ENCODE data around the gene TSPAN13.
A peak's percentile ranks its signal among the peaks of the same experiment; 100 is the strongest.

TSPAN13 gene

DNA sequence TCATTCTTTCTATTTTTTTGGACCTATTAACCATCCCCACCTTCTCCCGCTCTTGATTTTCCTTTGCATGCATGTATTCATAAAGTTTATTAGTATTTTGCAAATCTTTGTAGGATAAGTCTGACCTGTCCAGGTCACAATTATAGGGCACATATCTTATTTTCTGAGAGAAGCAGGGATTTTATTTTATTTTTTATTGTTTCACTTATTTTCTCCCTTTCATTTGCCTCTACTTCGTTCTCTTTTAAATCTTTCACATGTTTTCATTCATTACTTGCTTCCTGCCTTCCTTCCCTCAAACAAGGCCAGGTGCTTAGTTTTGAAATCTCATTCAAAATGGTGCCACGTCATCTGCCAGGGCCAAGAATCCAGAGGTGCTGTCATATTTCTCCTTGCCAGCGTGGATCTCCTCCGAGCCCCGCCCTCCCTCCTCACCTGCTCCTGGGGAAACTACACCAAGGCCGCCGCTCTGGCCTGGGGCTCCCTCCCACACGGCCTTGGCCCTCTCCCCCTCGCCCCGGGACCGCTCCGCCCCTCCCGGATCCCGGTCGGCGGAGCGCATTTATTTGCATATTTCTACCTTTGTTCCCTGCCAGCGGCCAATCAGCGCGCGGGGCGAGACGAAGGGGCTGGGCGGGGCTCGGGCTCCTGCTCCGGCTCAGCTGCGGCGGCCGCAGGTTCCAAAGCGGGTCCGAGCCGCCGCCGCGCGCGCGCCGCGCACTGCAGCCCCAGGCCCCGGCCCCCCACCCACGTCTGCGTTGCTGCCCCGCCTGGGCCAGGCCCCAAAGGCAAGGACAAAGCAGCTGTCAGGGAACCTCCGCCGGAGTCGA is at the start of gene TSPAN13:
TSPAN13 (plus strand) TSS at position 654 of the 830 bp plus-strand sequence. CDS start 213 bp downstream, outside the sequence.
- peak; percentile 84 for DNase-seq

DNA sequence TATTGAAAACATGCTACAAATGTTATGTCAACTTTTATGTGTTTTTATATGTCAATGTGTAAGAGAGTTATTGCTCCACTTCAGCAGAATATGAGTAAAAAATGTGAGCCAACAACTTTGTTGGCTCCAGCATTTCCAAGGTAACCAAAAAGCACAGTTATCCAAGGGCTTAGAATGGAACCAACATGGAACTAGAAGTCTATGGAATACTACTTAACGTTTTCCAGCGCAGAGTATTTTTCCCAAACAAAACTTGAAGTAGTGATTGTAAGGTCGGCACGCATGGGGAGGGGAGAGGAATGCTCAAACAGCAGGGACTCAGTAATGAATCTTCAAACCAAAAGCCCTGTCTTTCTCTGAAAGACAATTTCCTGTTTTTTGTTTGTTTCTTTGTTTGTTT is 45.0 kb upstream of the TSPAN13 start:
- DNase-seq: no peak

DNA sequence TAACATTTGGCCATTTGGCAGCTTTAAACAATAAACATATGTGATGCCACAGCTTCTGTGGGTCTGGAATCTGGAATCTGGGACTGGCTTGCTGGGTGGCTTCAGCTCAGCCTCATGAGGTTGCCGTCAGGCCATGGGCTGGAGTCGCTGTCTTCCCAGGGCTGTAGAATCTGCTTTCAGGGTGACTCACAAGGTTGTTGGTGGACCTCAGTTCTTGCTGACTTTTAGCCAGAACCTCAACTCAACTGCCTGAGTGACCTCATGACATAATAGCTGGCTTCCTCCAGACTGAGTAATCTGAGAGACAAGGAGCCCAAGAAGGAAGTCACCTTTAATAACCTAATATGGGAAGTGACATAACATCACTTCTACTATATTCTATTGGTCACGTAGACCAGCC is 44.6 kb upstream of the TSPAN13 start:
- DNase-seq: no peak

DNA sequence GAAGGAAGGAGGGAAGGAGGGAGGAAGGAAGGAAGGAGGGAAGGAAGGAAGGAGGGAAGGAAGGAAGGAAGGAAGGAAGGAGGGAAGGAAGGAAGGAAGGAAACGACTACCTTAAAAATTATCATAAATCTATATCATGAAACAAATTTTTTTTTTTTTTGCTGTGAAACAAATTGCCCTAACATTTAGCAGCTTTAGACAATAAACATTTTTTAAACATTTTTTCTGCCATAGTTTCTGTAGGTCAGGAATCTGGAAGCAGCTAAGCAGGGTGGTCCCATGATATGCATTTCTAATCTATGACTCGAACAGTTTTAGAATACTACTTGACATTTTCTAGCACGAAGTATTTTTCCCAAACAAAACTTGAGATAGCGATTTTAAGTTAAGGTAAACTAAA is 42.9 kb upstream of the TSPAN13 start:
- no peak for DNase-seq

DNA sequence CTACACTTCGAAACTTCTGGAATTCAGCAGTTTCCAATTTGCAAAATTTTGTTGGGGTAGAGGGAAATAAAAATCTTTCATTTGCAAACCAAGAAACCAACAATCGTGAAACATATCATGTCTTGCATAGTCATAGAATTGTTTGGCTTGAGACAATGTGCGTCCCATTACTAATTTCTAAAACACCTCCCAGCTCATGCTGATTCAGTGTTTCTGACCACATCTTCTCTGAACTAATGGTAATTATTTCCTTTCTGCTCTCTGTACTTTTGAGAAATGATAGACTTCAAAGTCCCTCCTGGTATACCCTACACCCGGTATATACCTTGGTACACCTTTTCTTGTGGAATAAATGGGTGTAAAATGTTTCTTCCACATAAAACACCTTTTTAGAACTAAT is 41.8 kb upstream of the TSPAN13 start:
- DNase-seq: no peak

DNA sequence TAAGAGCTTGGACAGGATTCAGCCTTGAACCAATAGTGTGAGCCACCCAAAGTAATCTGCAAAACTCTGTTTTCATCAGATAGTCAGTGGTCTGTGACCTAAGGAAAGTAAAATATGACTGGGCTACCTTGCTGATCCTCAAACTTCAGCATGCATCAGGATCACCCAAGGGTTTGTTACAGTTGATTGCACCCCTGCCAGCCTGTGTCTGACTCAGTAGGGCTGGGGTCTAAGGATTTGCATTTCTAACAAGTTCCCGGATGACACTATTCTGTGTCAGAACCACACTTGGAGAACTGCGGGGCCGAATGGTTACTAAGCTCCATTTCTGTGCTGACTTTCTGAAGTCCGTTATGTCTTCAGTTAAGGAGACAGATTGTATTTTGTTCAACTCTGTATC is 40.6 kb upstream of the TSPAN13 start:
- DNase-seq: no peak

DNA sequence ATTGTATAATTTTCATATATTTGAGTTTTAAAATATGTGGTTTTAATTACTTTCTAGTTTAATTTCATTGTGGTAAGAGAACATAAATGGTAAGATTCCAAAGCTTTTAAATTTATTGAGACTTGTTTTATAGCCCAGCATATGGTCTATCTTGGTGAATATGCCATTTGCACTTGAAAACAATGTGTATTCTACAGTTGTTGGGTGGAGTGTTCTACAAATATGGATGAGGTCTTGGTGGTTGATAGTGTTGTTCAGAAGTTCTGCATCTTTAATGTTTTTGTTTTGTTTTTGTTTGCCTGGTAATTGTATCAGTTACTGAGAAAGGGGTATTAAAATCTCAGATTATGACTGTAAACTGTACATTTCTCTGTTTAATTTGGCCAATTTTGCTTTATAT is 37.6 kb upstream of the TSPAN13 start:
- no peak for DNase-seq

DNA sequence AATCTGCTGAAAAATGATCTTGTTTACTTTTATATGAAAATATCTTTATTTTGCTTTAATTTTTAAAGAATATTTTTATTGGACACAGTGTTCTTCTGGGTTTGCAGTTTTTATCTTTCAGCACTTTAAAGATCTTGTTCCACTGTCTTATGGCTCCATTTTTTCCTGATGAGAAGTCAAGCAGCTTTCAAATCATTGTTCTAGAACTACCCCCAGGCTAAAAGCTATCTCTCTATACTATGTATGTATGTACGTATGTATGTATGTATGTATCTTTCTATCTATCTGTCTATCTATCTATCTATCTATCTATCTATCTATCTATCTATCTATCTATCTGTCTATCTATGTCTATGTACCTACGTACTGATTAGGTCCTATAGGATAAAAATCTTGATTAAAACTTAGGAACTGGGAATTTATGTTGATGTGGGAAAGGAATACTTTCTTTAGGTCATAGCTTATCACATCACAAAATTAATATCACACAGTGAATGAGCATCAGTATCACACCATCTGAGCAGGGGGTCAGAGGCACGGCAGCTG is 35.4 kb upstream of the TSPAN13 start:
- DNase-seq: no peak

DNA sequence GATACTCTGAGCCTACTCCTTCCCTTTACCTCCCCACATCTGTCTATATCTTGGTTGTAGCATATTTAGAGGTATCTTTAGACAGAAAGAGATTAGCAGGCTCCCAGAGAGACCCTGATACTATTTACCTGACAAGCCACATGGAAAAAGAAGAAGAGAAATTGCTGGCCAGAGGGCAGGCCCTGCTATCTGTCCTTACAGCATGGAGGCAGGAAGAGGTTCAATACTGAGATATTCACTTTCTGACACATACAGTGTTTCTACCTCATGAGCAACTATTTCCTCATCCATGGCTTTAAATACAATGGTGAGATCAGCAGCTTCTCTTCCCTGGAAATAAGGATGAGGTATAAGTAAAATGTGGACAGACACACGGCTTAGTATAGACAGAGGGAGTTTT is 33.9 kb upstream of the TSPAN13 start:
- no peak for DNase-seq

DNA sequence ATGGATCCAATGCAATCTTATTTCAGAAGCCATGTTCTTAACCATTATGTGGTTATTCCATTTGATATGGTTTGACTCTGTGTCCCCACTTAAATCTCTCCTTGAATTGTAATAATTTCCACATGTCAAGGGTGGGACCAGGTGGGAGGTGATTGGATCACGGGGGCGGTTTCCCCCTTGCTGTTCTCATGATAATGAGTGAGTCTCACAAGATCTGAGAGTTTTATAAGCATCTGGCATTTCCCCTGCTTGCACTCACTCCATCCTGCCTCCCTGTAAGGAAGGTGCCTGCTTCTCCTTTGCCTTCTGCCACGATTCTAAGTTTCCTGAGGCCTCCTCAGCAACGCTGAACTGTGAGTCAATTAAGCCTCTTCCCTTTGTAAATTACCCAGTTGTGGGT is 32.0 kb upstream of the TSPAN13 start:
- no peak for DNase-seq

DNA sequence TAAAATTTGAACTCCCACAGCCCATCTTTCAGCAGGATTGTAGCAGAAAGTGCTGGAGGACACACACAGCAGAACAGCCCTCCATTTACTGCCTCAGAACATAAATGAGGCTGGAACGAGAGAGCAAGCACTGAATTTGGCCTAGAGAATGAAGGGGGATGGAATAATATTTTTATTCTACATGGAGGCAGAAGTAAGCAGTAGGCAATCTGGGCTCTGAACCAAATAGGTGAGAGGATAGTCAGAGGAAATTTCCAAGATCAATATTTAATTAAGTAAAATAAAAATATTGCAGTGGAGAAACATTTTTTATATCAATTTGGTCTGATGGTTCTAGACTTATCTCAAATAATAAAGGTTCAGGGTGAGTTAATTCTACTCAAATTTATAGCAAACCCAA is 29.2 kb upstream of the TSPAN13 start:
- DNase-seq: no peak

DNA sequence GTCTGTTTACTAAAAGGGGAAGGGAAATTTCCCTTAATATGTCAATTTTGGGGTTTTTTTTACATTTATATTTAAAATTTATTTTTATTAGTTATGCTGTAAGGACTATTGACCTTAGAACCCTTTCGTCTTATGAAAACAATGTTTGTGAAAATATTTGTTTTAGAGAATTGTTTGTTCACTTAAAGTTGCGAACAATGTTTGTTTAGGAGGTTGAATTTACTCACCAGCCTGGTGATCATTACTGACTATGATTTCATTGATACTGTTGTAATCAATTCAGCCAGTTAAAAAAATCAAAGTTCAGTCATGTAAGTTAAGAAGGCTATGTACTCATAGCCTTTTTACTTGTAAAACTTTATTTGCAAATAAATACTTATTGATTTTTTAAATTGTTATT is 27.4 kb upstream of the TSPAN13 start:
- no peak for DNase-seq

DNA sequence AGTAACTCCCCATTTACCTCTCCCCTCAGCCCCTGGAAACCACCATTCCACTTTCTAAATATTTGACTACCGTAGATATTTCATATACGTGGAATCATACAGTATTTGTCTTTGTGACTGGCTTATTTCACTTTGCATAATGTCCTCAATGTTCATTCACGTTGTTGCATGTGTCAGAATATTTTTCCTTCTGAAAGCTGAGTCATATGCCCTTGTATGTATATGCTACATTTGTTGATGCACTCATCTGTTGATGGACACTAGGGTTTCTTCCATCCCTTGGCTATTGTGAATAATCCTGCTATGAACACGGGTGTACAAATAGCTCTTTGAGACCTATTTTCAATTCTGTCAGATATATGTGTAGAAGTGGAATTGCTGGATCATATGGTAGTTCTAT is 25.8 kb upstream of the TSPAN13 start:
- no peak for DNase-seq

DNA sequence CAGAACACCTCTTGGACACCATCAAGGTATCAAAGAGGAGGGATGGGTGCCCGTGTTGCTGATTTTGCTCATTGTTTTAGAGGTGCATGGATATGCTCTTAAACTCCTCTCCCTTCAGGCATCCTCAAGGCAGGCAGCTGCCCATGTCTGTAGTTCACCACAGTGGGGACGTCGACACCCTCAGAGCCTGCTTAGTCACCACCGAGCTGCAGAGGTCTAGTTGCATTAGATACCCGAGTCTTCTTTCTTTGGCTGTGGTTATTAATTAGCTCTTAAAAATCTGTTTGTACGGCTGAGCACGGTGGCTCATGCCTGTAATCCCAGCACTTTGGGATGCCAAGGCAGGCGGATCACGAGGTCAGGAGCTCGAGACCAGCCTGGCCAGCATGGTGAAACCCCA is 24.7 kb upstream of the TSPAN13 start:
- no peak for DNase-seq

DNA sequence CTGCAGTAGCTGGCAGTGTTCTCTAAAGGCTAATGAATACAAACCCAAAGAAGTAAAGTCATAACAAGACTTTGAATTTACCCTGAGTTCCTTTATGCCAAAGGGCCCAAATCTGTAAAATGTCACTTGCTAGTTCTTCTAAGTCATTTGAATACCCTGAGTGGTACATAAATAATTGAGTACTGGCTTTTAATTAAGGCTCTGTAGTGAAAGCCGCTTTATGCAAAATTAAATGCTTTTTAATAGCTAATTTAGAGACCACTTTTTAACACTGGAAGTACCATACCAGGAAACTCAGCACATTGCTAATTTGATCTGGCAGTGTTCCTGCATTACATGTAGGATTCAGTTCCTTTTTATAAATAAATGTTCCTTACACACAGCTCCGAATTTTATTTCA is 24.0 kb upstream of the TSPAN13 start:
- DNase-seq: no peak

DNA sequence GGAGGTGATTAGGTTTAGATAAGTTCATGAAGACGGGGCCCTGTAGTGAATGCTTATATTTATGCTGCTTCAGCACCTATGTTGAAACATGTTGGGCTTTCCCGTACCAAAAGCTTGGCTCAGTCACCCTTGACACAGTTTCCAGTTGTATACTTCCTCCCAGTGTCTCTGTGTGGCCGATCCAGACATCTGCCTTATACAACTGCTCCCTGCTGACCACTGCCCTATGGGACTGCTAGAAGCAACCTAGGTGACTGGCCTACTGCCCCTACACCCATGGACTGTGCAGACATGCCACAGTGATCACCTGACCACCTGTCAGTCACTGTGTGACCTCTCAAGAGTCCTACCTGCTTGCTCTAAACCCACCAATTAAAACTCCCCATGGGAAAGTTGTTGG is 22.6 kb upstream of the TSPAN13 start:
- DNase-seq: no peak

DNA sequence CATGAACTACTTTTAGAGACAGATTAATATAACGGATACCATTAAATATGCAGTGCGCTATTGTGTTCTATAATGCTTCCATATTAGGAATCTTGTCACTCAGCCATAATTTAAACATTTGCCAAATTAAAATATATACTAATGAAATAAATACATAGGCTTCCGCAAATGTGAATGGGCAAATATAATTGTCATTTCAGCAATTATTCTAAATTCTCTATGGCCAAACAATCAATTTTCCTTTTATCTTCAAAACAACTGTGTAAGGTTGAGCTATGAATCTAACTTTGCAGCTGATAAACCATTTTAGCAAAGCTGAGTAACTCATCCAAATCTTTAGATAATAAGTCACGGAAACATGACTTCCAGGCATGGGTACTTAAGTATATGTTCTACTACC is 20.7 kb upstream of the TSPAN13 start:
- no peak for DNase-seq

DNA sequence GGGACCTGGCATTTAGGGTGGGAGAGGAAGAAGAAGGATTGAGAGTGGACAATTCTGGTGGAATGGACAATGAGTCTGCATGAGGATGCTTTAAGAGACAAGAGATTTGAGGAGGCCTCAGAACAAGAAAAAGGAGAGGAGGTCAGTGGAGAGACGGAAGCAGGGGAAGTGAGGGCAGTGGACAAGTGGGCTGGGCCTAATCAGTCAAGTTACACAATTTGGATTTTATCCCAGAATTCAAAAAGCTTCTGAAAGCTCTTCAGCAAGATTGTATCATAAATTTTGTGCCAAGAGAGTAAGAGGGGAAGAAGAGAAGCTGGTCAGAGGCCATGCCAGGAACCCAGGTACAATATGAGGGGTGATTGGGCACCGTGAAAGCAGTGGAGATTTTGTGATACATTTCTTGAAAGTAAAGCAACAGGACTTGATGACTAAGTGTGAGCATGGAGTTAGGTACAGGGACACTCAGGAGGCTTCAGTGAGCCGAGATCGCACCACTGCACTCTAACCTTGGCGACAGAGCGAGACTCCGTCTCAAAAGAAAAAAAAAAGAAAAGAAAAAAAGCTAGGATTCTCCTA is 19.3 kb upstream of the TSPAN13 start:
- no peak for DNase-seq

DNA sequence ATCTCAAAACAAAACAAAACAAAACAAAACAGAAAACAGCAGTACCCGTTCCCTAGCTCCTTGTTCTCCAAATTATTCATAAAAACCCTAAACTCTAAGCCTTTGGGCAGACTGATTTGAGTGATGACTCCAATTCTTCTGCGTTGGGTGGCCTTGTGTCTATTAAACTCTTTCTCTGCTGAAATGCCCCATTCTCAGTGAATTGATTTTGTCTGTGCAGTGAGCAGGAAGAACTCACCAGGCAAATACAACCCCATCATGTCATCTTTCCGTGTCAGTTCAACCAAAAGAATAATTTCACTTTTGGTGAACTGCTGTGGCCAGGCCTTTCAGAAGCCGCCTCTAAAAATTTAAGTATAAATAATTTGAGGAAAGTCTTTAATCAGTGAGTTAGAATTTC is 18.5 kb upstream of the TSPAN13 start:
- DNase-seq: no peak

DNA sequence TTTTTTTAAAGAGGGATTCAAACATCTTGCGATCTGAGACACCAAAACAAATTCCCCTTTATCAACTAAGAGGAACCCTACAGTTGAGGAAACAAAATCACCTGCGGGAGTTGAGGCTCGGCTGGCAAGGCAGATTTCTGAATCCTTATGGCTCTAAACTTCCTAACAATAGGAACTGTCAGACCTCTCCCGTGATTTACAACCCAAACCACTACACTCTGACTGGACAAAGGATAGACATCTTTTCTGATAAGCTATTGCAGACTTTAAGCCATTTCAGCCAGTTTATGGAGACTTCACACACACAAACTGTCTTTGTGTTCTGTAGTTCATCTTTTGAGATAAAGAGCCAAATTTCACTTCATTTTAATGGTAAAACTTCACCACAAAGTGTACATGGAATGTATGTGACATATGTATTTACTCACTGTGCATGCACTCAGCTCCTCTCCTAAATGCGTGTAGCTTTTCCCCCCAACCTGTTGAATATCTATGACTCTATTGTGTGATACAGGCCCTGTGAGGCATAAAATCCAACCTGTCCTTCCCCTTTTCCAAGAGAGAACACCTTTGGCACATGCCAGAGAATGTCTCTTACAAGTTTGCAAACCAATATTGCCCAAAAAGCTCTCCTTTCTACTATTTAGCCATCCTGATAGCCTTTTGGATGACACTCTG is 15.4 kb upstream of the TSPAN13 start:
- no peak for DNase-seq

DNA sequence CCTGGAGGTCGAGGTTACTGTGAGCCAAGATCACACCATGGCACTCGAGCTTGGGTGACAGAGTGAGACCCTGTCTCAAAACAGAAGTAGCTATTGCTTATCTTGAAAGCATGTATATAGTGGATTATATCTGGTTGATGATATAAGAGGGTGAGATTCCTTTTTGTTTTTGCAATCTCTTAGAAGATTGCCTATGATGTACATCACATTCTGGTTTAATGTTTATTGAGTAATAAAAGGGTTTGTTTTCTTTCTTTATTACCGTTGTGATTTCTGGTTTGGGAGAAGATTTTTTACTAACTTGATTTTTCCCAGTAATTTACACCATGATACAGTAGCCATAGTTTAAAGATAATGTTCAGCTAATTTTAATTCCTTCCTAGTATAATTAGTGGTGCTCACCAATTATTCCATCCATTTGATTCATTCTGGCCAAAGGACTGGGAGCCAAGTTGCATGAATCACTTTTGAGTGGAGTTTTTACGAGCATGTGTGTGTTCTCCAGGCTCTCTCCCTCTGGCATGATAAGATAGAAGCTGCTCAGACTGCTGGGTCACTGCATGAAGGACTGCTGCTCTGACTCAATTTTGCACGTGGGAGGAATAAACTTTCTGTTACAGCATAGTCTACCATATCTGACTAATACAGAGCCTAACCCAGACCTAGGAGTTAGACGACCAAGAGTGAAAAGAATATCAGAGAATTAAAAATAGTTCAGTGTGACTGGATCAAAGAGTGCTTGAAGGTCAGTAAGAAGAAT is 13.5 kb upstream of the TSPAN13 start:
- DNase-seq: no peak

DNA sequence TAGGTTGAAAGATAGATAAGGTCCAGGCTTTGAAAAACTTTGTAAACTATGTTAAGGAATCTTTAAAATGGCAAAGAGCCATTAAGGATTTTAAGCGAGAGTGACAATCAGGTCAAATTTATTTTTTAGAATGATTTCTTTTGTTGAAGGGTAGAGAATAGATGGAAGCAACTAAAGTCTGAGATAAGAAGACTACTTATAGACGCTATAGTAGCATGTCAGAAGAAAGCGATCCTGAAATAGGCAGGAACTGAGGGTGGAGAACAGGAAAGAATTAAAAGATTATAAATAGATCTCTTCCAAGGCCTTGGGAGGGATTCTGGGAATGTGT is 13.0 kb upstream of the TSPAN13 start:
- DNase-seq: no peak

DNA sequence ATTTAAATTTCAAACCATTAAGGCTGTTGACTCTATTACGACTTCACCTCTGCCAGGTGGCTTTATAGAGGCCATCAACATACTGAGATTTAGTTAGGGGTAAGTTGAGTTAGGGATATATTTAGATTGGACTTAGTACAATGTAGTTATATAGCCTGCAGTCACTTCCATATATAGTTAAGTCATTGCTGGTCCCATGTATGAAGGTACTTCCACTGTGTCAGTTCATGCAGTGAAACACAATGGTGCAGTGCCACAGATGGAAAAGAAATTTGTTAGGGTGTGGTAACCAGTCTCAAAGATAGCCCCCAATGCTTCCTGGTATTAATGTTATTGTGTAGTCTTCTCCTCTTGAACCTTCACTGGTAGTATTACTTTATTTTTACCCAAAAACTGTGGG is 12.6 kb upstream of the TSPAN13 start:
- DNase-seq: no peak
